WTC11 (cell line): ENCODE data around the gene TUG1. TPM values are rescaled to one million over a fixed set of nuclear protein-coding genes. Genes with fewer than 3 reads are reported as not detected.

Source experiments
- ATAC-seq: fragments of 200-7000 bp; cut with Tn5 transposase; 2 replicates; pipeline ENCODE4 v1.10.0; 2021; ENCODE audit warnings: mild to moderate bottlenecking, moderate library complexity
- CTCF ChIA-PET: fragments of 300-600 bp; sonication (Branson Sonifier 250); formaldehyde crosslinking; loops from one replicate; lab custom pipeline; 2021; ENCODE audit warnings: antibody characterized with exemption; lab: Charles Lee
- POLR2A ChIA-PET: fragments of 350-600 bp; sonication (Branson Sonifier 250); formaldehyde crosslinking; loops from one replicate; lab custom pipeline; 2021; ENCODE audit warnings: antibody characterized with exemption; lab: Charles Lee
- DNase-seq: peaks from one replicate; pipeline ENCODE4 v3.0.0; 2021; ENCODE audit warnings: low spot score
- H3K27ac Mint-ChIP-seq: 2 replicates; pipeline ENCODE4 v1.8.0; 2021; ENCODE audit warnings: mixed read lengths
- H3K27me3 Mint-ChIP-seq: 2 replicates; pipeline ENCODE4 v1.8.0; 2021; ENCODE audit warnings: low read depth, mild to moderate bottlenecking, moderate library complexity, mixed read lengths
- H3K36me3 Mint-ChIP-seq: 2 replicates; pipeline ENCODE4 v1.8.0; 2021; ENCODE audit warnings: mixed read lengths
- H3K4me1 Mint-ChIP-seq: 2 replicates; pipeline ENCODE4 v1.8.0; 2022; ENCODE audit warnings: mixed read lengths
- H3K4me3 Mint-ChIP-seq: 2 replicates; pipeline ENCODE4 v1.8.0; 2021; ENCODE audit warnings: mild to moderate bottlenecking, moderate library complexity, mixed read lengths
- H3K9me3 Mint-ChIP-seq: 2 replicates; pipeline ENCODE4 v1.8.0; 2021; ENCODE audit warnings: mixed read lengths
- ARID4B ChIP-seq: sonication (generic); formaldehyde crosslinking; IDR thresholded peaks from 2 replicates; pipeline ENCODE4 v1.8.0; 2023; ENCODE audit warnings: missing genetic modification reagents, mild to moderate bottlenecking, borderline replicate concordance
- ATF3 ChIP-seq: sonication (generic); formaldehyde crosslinking; conservative IDR thresholded peaks from 2 replicates; pipeline ENCODE4 v1.8.1; 2022; ENCODE audit warnings: mild to moderate bottlenecking, missing genetic modification reagents
- EMX1 ChIP-seq: fragments of 250-450 bp; sonication (Bioruptor Pico); IDR thresholded peaks from 2 replicates; pipeline ENCODE4 v1.8.0; 2021; ENCODE audit warnings: mild to moderate bottlenecking
- FOXJ3 ChIP-seq: sonication (generic); formaldehyde crosslinking; IDR thresholded peaks from 2 replicates; pipeline ENCODE4 v1.9.0; 2021; ENCODE audit warnings: missing genetic modification reagents, mild to moderate bottlenecking, borderline replicate concordance
- GABPB1 ChIP-seq: sonication (generic); formaldehyde crosslinking; IDR thresholded peaks from 2 replicates; pipeline ENCODE4 v1.8.1; 2023; ENCODE audit warnings: mild to moderate bottlenecking, missing genetic modification reagents
- IRF2 ChIP-seq: sonication (generic); formaldehyde crosslinking; IDR thresholded peaks from 2 replicates; pipeline ENCODE4 v1.8.0; 2022; ENCODE audit warnings: low read depth, missing genetic modification reagents, borderline replicate concordance
- MAX ChIP-seq: sonication (generic); formaldehyde crosslinking; IDR thresholded peaks from 2 replicates; pipeline ENCODE4 v1.8.0; 2022; ENCODE audit warnings: mild to moderate bottlenecking, missing genetic modification reagents
- MLX ChIP-seq: sonication (generic); formaldehyde crosslinking; IDR thresholded peaks from 2 replicates; pipeline ENCODE4 v1.8.1; 2023; ENCODE audit warnings: mild to moderate bottlenecking, missing genetic modification reagents, moderate library complexity
- NR1H2 ChIP-seq: sonication (generic); formaldehyde crosslinking; IDR thresholded peaks from 2 replicates; pipeline ENCODE4 v1.9.0; 2021; ENCODE audit warnings: mild to moderate bottlenecking, moderate library complexity, missing genetic modification reagents
- NR2C2 ChIP-seq: sonication (generic); formaldehyde crosslinking; IDR thresholded peaks from 2 replicates; pipeline ENCODE4 v1.8.0; 2022; ENCODE audit warnings: mild to moderate bottlenecking, missing genetic modification reagents
- PRDM15 ChIP-seq: sonication (generic); formaldehyde crosslinking; IDR thresholded peaks from 2 replicates; pipeline ENCODE4 v1.8.0; 2022; ENCODE audit warnings: missing genetic modification reagents
- RORB ChIP-seq: fragments of 250-450 bp; sonication (Bioruptor Pico); IDR thresholded peaks from 2 replicates; pipeline ENCODE4 v1.9.0; 2021; ENCODE audit warnings: mild to moderate bottlenecking
- TEAD1 ChIP-seq: sonication (generic); formaldehyde crosslinking; IDR thresholded peaks from 2 replicates; pipeline ENCODE4 v1.8.0; 2022; ENCODE audit warnings: mild to moderate bottlenecking, missing genetic modification reagents
- TEAD4 ChIP-seq: sonication (generic); formaldehyde crosslinking; IDR thresholded peaks from 2 replicates; pipeline ENCODE4 v1.8.0; 2022; ENCODE audit warnings: mild to moderate bottlenecking, missing genetic modification reagents
- ZBTB21 ChIP-seq: sonication (generic); formaldehyde crosslinking; IDR thresholded peaks from 2 replicates; pipeline ENCODE4 v1.8.1; 2023; ENCODE audit warnings: mild to moderate bottlenecking, missing genetic modification reagents, borderline replicate concordance
- ZBTB43 ChIP-seq: sonication (generic); formaldehyde crosslinking; IDR thresholded peaks from 2 replicates; pipeline ENCODE4 v1.8.1; 2023; ENCODE audit warnings: mild to moderate bottlenecking, missing genetic modification reagents
- ZNF263 ChIP-seq: sonication (generic); formaldehyde crosslinking; IDR thresholded peaks from 2 replicates; pipeline ENCODE4 v1.8.1; 2022; ENCODE audit warnings: low read depth, mild to moderate bottlenecking, moderate library complexity, missing genetic modification reagents
- ZNF396 ChIP-seq: fragments of 250-450 bp; sonication (Bioruptor Pico); IDR thresholded peaks from 2 replicates; pipeline ENCODE4 v1.8.0; 2021; ENCODE audit warnings: mild to moderate bottlenecking, moderate library complexity, borderline replicate concordance
- ZNF416 ChIP-seq: fragments of 250-450 bp; sonication (Bioruptor Pico); IDR thresholded peaks from 2 replicates; pipeline ENCODE4 v1.9.0; 2021; ENCODE audit warnings: mild to moderate bottlenecking, inconsistent platforms
- ZNF425 ChIP-seq: fragments of 250-450 bp; sonication (Bioruptor Pico); conservative IDR thresholded peaks from 2 replicates; pipeline ENCODE4 v1.9.0; 2021; ENCODE audit warnings: mild to moderate bottlenecking
- total RNA-seq: library from RNA; stranded (reverse); gene quantifications from 3 replicates; pipeline ENCODE4 v1.2.3, GENCODE V29; 2021

TUG1 gene
- total RNA-seq, 1 experiment from 2014 or later = 105 TPM

- TF ChIP-seq ZNF425 (CRISPR knock-in tag) (no peak), ATF3 (CRISPR knock-in tag) (no peak)
These were observed 27.4 kb downstream of the TUG1 start (continued) for GRCh38 chr22:30996462-30996861.

- Mint-ChIP-seq H3K36me3 (no peaks in the 10 kb centered on the region), H3K4me1 (peaks cover 4% of the 10 kb centered on the region), H3K27me3 (peaks cover 28% of the 10 kb centered on the region), H3K27ac (no peak overlapping the region), H3K4me3 (no peak overlapping the region), H3K9me3 (peaks cover 12% of the 10 kb centered on the region)
- no peak for TF ChIP-seq ZNF416
- TF ChIP-seq ZNF263 (CRISPR knock-in tag) = no peak
- no peak for TF ChIP-seq NR2C2 (CRISPR knock-in tag)
- CTCF ChIA-PET = interaction anchor here (0.8 kb wide), 1 partner anchor 87 kb away, joined by 3 read pairs; no protein-coding TSS in a partner anchor
- POLR2A ChIA-PET = interaction anchor here (0.9 kb wide), 1 partner anchor 87 kb away, joined by 3 read pairs; no protein-coding TSS in a partner anchor
- DNase-seq (no peak), ATAC-seq (no peak)
These were observed 29.3 kb downstream of the TUG1 start for GRCh38 chr22:30998329-30998728.

- Mint-ChIP-seq H3K36me3 (no peaks in the 10 kb centered on the region), H3K4me1 (peaks cover 4% of the 10 kb centered on the region), H3K27ac (peak overlapping the region; percentile 78; the same call in 1 of the 2 replicates), H3K27me3 (peaks cover 35% of the 10 kb centered on the region), H3K4me3 (no peak overlapping the region), H3K9me3 (peaks cover 15% of the 10 kb centered on the region)
- ChIA-PET CTCF (interaction anchor here (0.6 kb wide), 1 partner anchor 1530 kb away, joined by 3 read pairs; no protein-coding TSS in a partner anchor), POLR2A (interaction anchor here (0.7 kb wide), 1 partner anchor 24 kb away, joined by 3 read pairs; no protein-coding TSS in a partner anchor)
- DNase-seq (no peak), ATAC-seq (peak; percentile 38)
- TF ChIP-seq GABPB1 (CRISPR knock-in tag) (no peak), IRF2 (CRISPR knock-in tag) (no peak), ZBTB21 (no peak), TEAD1 (no peak), FOXJ3 (CRISPR knock-in tag) (no peak), RORB (CRISPR knock-in tag) (no peak), ZNF396 (CRISPR knock-in tag) (no peak), PRDM15 (no peak), MLX (no peak), TEAD4 (CRISPR knock-in tag) (no peak), MAX (CRISPR knock-in tag) (no peak), ARID4B (CRISPR knock-in tag) (no peak), ZBTB43 (CRISPR knock-in tag) (no peak), EMX1 (CRISPR knock-in tag) (no peak), NR1H2 (CRISPR knock-in tag) (no peak)
These were observed 32.2 kb downstream of the TUG1 start for GRCh38 chr22:31001124-31001770.
